ENCODE data around the gene ENPP1.
A peak's percentile ranks its signal among the peaks of the same experiment; 100 is the strongest.
"Not testable (repeated sequence)": the region's sequence is repeated elsewhere in the genome, so short reads cannot be mapped to it uniquely, and the experiment has no call there.

Gene ENPP1

DNA sequence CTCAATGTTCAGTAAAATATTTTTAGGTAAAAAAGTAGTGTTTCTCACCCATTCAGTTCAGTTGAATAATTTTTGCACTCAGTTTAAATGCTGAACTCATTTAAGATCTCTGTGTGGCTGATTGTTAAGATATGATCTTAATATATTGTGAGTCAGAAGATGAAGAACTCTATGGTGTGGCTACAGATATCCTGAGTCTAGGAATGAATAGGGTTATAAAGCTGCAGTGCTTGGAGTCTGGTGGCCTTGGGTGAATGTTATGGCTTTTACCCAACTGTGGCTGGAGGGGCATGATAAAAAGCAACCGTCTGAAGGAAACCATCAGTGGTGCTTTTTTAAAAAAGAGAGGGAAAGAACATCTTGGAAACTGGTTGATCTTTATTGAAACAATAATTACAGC, 77.4 kb downstream of the ENPP1 start:
- DNase-seq = no peak

- no peak for DNase-seq
Observed at GRCh38 chr6:131886517-131886916, 78.7 kb downstream of the ENPP1 start.

DNA sequence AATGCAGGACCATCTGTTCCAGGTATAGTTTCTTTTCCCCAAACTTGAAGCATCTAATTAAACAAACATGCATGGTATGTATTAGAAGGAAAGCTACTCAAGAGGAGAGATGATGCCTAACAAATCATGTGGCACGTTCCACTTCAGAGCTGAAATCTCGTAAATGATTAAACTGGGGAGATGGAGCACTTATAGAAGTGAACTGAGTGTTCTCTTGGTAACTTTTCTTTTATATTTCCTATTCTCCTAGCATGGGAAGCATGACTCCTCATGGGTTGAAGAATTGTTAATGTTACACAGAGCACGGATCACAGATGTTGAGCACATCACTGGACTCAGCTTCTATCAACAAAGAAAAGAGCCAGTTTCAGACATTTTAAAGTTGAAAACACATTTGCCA, 82.3 kb downstream of the ENPP1 start:
- DNase-seq = no peak

DNA sequence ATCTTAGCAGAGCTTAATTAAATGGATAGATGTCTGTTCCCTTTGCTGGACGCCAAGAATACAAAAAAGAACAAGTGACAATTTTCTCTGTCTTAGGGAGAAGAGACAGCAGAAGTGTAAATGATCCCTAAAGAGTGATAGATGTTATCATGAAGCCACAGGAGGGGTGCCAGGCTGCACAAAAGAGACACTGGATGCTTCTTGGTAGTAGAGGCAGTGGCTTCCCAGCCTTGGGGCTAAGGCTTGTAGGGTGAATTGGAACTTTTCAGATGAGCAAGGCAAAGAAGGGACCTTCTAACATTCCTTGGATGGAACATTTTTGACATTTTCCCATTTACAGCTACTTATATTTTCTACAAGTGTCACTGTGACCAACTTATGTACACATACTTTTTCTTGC, 85.4 kb downstream of the ENPP1 start:
- DNase-seq = no peak

DNA sequence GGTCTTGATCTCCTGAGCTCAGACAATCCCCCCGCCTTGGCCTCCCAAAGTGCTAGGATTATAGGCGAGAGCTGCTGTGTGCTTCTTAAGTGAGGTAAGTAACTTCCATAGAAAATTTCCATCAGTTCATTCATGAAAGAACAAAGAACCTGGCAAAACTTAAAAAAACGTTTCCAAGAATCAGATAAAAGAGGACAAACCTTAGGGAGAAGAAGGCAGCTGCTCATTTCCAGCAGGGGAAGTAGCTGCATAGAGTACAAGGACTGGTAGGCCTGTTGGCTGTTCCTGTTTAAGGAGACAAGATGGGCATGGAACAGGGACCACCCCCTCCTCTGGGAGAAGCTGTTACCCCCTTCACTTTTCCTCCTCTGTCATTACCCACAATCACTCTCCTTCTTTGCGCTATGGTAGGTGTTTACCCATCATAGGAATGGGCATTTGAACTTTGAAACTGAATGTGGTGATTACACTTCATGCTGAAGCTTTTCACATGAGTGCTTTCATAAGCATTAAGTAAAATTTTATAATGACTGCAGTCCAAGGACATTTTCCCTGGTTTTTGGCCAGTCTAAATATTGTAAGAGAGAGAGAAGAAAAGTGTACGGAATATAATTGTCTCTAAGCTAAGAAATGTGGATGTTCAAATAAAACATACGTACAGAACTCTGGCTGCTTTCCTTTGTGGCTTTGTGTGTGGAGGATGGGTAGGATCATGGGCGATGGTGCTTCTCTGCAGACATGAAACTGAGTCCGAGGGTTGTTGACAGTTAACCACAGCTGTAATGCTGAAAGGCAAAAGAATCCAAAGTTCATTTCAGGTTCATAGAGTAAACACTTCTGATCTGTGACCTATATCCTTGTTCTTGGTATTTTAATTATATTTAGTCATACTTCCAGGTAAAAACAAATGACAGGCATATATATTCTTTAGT, 86.9 kb downstream of the ENPP1 start:
- no peak for DNase-seq

DNA sequence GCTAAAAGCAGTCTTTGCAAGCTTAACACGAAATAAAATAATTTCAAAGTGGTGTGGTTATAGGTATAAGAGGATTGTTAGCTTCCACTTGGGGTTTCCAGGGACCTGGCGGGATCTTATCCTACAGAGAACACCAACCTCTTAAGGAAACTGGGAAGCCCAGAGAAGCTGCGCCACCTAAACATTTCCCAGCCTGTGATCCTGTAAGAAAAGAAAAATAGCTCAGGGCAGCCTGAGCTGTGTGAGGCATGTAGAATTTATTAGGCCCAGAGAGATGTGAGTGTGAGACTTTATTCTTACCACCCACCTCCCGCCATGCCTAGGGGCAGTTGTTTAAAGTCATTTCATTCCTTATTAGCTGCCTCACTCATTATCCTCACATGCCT, 89.2 kb downstream of the ENPP1 start:
- no peak for DNase-seq

DNA sequence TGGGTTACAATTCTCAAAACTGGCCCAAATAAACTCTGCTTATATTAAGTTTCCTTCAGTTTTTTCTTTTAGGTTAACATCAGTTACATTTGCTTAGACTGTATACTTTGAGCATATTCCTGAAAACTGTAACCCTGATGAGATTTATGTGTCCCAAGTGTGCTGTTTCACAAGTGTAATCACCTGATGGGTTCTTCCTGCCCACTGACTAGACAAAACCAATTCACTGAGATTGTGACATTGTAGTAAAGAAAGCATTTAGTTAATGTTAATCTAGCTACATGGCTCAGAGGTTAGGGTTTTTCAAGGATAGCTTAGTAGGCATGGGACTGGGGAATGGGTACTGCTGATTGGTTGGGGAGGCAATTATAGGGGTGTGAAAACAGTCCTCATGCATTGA, 89.8 kb downstream of the ENPP1 start:
- no peak for DNase-seq

- DNase-seq = no peak
Observed at GRCh38 chr6:131898718-131899117, 90.9 kb downstream of the ENPP1 start.

DNA sequence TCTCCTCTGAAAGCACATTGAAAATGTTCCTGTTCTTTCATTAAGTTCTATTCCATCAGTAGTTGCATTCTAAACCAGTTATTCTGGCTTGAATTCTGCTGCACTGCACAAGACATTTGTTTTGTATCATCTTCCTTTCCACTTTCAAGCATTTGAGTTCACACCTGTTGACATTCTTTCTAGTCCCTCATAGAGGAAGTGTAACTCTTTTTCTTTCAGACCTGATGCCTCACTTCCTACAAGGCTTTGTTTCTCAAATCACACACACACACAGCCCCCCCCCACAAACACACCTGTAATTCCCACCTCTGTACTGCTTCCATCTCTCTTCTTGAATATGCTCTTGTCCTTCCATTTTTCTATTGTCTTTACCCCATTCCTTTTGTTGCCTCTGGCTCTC, 92.4 kb downstream of the ENPP1 start:
- DNase-seq = no peak

GRCh38 chr6:131901326-131901873, 93.6 kb downstream of the ENPP1 start:
- not testable (repeated sequence) for DNase-seq

DNA sequence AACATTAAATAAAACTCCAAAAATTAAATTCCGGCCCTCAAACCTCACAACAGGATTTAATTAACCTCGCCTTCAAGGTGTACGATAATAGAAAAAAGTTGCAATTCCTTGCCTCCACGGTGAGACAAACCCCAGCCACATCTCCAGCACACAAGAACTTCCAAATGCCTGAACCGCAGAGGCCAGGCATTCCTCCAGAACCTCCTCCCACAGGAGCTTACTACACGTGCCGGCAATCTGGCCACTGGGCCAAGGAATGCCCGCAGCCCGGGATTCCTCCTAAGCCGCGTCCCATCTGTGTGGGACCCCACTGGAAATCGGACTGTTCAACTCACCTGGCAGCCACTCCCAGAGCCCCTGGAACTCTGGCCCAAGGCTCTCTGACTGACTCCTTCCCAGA, 95.9 kb downstream of the ENPP1 start:
- DNase-seq = not testable (repeated sequence)

DNA sequence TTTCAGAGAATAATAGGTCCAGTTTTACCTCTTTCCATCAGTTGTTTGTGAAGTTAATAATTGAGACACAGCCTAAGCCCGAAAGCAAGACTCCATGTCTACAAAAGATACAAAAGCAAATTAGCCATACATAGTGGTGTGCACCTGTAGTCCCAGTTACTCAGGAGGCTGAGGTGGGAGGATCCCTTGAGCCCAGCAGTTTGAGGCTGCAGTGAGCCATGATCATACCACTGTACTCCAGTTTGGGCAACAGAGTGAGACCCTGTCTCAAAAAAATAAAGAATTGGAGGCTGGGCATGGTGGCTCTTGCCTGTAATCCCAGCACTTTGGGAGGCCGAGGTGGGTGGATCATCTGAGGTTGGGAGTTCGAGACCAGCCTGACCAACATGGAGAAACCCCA, 101.0 kb downstream of the ENPP1 start:
- not testable (repeated sequence) for DNase-seq

DNA sequence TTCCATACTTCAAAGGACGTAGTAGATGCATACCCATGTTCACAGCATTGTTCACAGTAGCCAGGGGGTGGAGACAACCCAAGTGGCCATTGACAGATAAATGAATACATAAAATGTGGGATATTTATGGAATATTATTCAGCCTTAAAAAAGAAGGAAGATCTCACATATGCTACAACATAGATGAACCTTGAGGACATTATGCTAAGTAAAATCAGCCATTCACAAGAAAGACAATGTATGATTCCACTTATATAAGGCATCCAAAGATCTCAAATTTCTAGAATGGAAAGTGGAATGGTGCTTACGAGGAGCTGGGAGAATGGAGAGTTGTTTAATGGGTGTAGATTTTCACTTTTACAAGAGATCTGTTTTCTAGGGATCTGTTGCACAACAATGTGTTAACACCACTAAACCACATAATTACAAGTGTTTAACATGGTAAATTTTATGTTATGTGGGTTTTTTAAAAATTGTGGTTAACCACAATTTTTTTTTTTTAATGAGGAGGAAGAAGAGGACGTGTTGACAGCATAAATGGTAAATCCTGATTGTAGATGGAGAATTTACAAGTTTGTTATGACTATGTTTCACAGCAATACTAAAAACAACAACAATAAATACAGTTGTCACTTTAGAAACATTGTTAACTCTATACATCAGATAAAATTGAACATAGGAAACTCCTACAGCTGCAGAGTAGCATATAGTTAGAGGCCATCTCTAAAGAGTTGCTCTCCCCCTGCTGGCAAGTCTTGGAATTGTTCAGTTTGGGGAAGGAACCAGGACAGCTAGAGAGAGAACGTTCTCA, 101.8 kb downstream of the ENPP1 start:
- DNase-seq = peak; percentile 3

GRCh38 chr6:131910219-131910589, 102.4 kb downstream of the ENPP1 start:
- DNase-seq = no peak

DNA sequence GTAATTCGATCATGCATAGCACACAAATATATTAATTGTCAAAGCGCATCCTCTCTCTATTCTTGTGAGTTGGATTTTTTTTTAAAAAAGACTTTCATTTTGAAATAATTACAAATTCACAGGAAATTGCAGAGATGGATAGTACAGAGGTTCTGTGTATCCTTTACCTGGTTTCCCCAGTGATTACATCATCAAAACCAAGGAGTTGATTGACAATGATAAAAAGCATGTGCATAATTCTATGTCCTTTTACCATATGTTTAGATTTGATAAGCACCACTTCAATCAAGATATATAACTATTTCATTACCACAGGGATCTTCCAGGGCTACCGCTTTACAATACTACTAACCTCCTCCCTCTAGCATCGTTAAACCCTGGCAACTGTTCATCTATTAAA, 103.1 kb downstream of the ENPP1 start:
- no peak for DNase-seq

DNA sequence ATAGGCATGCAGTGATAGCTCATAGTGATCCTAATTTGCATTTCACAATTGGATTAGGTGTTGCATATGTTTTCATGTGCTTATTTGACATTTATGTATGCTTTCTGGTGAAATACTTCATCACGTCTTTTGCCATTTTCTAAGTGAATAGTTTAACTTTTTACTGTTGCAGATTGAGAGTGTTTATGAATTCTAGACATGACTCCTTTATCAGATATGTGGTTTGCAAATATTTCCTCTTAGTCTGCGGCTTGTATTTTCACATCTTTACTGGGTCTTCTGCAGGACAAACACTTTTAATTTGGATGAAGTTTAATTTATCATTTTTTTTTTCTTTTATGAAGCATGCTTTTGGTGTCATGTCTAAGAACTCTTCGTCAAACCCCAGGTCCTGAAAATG, 104.1 kb downstream of the ENPP1 start:
- DNase-seq = no peak

GRCh38 chr6:131914234-131914633, 106.4 kb downstream of the ENPP1 start:
- no peak for DNase-seq

- DNase-seq = no peak
Observed at GRCh38 chr6:131914967-131915751, 107.3 kb downstream of the ENPP1 start.

GRCh38 chr6:131916091-131916796, 108.4 kb downstream of the ENPP1 start:
- DNase-seq = not testable (repeated sequence)

GRCh38 chr6:131916847-131917246, 109.0 kb downstream of the ENPP1 start:
- no peak for DNase-seq

- no peak for DNase-seq
Observed at GRCh38 chr6:131917318-131917717, 109.5 kb downstream of the ENPP1 start.
